NCI-H69 (cell line): ENCODE data around the gene PRSS1.
"Not testable (repeated sequence)": the region's sequence is repeated elsewhere in the genome, so short reads cannot be mapped to it uniquely, and the experiment has no call there.

ENCODE experiments used
- DNase-seq: peaks from one replicate; lab custom pipeline; 2025; lab: John Stamatoyannopoulos, UW

Gene PRSS1

DNA sequence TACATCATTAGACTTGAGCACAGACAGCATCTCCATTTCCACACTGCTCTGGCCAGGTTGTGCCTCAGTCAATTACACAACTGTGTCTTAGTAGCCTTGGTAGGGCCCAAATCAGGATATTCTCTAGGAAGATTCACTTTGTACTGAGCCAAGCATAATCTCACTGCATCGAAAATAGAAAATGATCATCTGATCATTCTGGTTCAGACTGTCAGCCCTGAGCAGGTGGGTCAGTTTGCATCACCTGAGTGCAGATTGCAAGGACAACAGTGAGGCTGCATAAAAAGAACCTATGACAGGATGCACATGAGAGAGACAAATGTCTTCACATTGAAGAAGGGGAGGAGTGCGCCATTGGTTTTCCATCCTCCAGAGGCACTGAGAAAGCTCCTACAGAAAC, 862 bp upstream of the PRSS1 start:
- DNase-seq = not testable (repeated sequence)

DNA sequence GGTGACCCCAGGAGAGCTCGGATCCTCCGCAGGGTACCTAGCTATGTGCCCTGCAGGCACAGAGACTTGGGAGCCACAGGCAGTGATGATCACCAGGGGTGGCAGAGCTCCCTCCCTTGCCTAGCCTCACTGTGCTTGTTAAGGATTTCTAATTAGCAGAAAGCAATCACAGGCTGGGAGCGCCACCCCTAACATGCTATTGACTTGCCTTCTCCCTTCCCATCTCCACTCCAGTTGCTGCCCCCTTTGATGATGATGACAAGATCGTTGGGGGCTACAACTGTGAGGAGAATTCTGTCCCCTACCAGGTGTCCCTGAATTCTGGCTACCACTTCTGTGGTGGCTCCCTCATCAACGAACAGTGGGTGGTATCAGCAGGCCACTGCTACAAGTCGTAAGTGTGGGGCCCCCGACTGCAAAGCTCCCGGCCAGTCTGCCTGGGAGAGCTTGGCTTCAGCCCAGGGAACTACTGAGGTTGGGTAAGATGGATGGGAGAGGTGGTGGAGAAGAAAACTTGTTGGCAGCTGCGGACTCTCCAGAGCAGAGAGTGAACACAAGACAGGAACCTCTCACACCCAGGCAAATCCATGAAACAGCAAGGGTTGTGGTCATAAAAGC, 1.2 kb downstream of the PRSS1 start:
- no peak for DNase-seq

GRCh38 chr7:142751526-142752175, 2.4 kb downstream of the PRSS1 start:
- not testable (repeated sequence) for DNase-seq

DNA sequence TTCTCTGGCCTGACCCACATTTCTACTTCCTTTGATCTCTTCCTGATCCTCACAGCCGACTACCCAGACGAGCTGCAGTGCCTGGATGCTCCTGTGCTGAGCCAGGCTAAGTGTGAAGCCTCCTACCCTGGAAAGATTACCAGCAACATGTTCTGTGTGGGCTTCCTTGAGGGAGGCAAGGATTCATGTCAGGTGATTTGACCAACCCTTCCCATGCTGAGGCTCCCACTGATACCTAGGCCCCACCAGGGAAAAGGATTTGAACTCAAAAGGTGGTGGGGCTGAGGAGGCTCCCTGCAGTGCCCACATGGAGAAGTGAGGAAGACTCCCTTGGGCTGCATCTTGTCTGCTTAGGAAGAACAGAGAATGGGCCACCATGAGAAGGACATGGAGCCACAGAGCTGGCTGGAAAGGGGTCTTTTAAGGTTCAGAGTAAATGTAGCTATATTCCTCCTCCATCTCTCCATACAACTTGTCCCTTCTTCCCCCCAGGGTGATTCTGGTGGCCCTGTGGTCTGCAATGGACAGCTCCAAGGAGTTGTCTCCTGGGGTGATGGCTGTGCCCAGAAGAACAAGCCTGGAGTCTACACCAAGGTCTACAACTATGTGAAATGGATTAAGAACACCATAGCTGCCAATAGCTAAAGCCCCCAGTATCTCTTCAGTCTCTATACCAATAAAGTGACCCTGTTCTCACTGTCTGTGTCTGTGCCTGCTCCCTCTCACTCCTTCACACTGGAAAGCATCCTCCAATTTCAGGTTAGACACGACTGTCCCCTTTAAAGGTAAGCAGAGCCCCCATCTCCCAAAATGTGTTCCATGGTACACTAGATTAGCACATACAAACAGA, 3.3 kb downstream of the PRSS1 start:
- no peak for DNase-seq

- no peak for DNase-seq
Measured at GRCh38 chr7:142753366-142753765, 4.1 kb downstream of the PRSS1 start.

- DNase-seq = peak; percentile 26
Measured at GRCh38 chr7:142753925-142754491, 4.7 kb downstream of the PRSS1 start.

- peak; percentile 25 for DNase-seq
Measured at GRCh38 chr7:142754681-142755575, 5.7 kb downstream of the PRSS1 start.

DNA sequence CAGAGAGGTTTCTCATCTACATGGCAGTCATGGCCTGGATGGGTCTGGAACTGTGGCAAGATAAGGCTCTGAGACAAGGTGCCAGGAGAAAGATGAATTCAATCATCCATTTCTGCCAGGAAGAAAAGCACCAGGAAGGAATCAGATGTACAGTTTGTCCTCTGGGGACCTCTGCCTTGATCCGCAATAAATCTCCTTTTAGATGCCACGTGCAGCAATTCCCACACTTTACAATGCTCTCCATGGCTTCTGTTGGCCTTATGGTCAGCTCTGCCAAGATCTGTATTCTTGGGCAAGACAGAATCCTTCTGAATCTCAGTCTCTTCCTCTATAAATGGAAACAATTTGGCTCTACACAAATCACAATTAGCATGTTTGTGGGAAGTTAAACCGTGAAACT, 9.0 kb downstream of the PRSS1 start:
- DNase-seq = not testable (repeated sequence)

GRCh38 chr7:142759433-142759832, 10.2 kb downstream of the PRSS1 start:
- DNase-seq = no peak

DNA sequence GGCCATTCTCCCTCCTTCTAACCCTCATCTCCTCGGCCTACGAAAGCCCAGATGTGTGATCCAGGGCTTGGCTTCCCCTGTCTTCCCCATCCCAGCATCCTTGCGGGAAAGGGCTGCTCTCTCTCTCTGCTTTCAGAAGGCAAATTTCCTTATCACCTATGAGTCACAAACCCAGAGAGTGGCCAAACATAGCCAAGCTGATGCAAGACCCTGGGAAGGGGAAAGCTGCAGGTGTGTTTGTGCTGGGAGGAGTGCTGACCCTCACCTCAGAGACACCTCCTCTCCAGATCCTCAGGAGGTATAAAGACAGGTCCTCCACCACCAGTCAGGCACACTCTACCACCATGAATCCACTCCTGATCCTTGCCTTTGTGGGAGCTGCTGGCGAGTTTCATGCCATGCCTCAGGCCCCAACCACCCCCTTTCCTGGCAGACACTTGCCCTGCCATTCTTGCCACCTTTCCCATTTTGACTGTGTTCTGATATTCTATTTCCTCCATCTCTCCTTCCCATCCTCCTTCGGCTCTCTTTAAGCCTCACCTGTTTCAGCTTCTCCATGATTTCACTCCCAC, 10.9 kb downstream of the PRSS1 start:
- no peak for DNase-seq

DNA sequence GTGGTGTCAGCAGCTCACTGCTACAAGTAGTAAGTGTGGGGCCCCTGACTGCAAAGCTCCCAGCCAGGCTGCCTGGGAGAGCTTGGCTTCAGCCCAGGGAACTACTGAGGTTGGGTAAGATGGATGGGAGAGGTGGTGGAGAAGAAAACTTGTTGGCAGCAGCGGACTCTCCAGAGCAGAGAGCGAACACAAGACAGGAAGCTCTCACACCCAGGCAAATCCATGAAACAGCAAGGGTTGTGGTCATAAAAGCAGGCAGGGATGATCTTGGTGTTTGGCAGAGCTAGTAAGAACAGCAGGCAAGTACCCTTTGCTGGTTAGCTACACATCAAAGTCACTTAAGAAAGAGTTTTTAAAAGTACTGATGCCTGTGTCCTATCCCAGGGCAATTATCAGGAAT, 12.3 kb downstream of the PRSS1 start:
- not testable (repeated sequence) for DNase-seq

- no peak for DNase-seq
Measured at GRCh38 chr7:142762104-142762503, 12.8 kb downstream of the PRSS1 start.

DNA sequence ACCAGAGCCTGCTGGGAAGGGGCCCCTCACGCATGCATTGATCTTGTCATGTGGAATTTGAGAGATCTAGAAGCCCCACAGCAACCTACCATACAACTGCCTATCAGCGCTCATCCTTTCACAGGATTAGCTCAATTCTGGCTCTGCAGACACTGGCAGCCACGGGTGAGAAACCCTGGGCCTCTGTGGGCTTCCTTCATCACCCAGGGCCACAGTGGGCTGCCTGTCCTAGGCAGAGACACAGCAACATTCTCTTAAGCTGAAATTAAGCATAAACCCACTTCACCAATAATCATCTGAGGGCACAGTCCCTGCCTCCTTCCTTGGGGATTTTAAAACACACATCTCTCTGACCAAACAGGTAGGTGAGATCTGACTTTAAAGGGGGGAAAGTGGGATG, 18.2 kb downstream of the PRSS1 start:
- no peak for DNase-seq

- no peak for DNase-seq
Measured at GRCh38 chr7:142767861-142768260, 18.6 kb downstream of the PRSS1 start.

- not testable (repeated sequence) for DNase-seq
Measured at GRCh38 chr7:142768885-142769284, 19.6 kb downstream of the PRSS1 start.

- DNase-seq = peak; percentile 68
Measured at GRCh38 chr7:142770661-142771352, 21.5 kb downstream of the PRSS1 start, which contains the start of gene PRSS2. Gene PRSS2, plus strand, starts transcription at chr7:142770970. Its CDS starts 13 bp downstream, at chr7:142770983.

- DNase-seq = peak; percentile 84
Measured at GRCh38 chr7:142771353-142771723, 22.1 kb downstream of the PRSS1 start.

- DNase-seq = no peak
Measured at GRCh38 chr7:142772051-142772450, 22.8 kb downstream of the PRSS1 start.

GRCh38 chr7:142772673-142773072, 23.4 kb downstream of the PRSS1 start:
- no peak for DNase-seq

GRCh38 chr7:142773230-142773629, 24.0 kb downstream of the PRSS1 start:
- DNase-seq = no peak
